ENCODE results near the gene MYB.

- TF ChIP-seq CTCF (conservative IDR thresholded peaks at IDR 0.05) (no peak), ZFX (IDR thresholded peaks at IDR 0.05) (no peak)
Measured at GRCh38 chr6:135226537-135226936, 45.4 kb downstream of the MYB start.
